WTC11 (cell line): ENCODE measurements around the gene WDR38. TPM values are rescaled to one million over a fixed set of nuclear protein-coding genes. Genes with fewer than 3 reads are reported as not detected.

Experiments
- ELF4 ChIP-seq: sonication (generic); formaldehyde crosslinking; IDR thresholded peaks from 2 replicates; pipeline ENCODE4 v1.8.1; 2022; ENCODE audit warnings: low read depth, mild to moderate bottlenecking, moderate library complexity, missing genetic modification reagents
- FOXP1 ChIP-seq: sonication (generic); formaldehyde crosslinking; IDR thresholded peaks from 2 replicates; pipeline ENCODE4 v1.8.0; 2022; ENCODE audit warnings: missing genetic modification reagents, mild to moderate bottlenecking, moderate library complexity, borderline replicate concordance
- NR1H2 ChIP-seq: sonication (generic); formaldehyde crosslinking; IDR thresholded peaks from 2 replicates; pipeline ENCODE4 v1.9.0; 2021; ENCODE audit warnings: mild to moderate bottlenecking, moderate library complexity, missing genetic modification reagents
- total RNA-seq: library from RNA; stranded (reverse); gene quantifications from 3 replicates; pipeline ENCODE4 v1.2.3, GENCODE V29; 2021
- TF ChIP-seq, protein P1 (sequence below): fragments of 250-450 bp; sonication (Bioruptor Pico); IDR thresholded peaks from 2 replicates; pipeline ENCODE4 v1.9.0; 2021; ENCODE audit warnings: mild to moderate bottlenecking, borderline replicate concordance
- TF ChIP-seq, protein P2 (sequence below): sonication (generic); formaldehyde crosslinking; IDR thresholded peaks from 2 replicates; pipeline ENCODE4 v1.8.0; 2022; ENCODE audit warnings: mild to moderate bottlenecking, missing genetic modification reagents
- TF ChIP-seq, protein P3 (sequence below): sonication (generic); formaldehyde crosslinking; IDR thresholded peaks from 2 replicates; pipeline ENCODE4 v1.8.1; 2022; ENCODE audit warnings: mild to moderate bottlenecking, moderate library complexity, missing genetic modification reagents
- TF ChIP-seq, protein P4 (sequence below): sonication (generic); formaldehyde crosslinking; IDR thresholded peaks from 2 replicates; pipeline ENCODE4 v1.8.1; 2023; ENCODE audit warnings: mild to moderate bottlenecking, missing genetic modification reagents
- TF ChIP-seq, protein P5 (sequence below): sonication (generic); formaldehyde crosslinking; IDR thresholded peaks from 2 replicates; pipeline ENCODE4 v1.8.1; 2023; ENCODE audit warnings: mild to moderate bottlenecking, moderate library complexity, missing genetic modification reagents
- TF ChIP-seq, protein P6 (sequence below): sonication (generic); formaldehyde crosslinking; IDR thresholded peaks from 2 replicates; pipeline ENCODE4 v1.8.1; 2023; ENCODE audit warnings: mild to moderate bottlenecking, missing genetic modification reagents, moderate library complexity
- TF ChIP-seq, protein P7 (sequence below): fragments of 250-450 bp; sonication (Bioruptor Pico); IDR thresholded peaks from 2 replicates; pipeline ENCODE4 v1.9.0; 2021; ENCODE audit warnings: mild to moderate bottlenecking
- TF ChIP-seq, protein P8 (sequence below): fragments of 250-450 bp; sonication (Bioruptor Pico); conservative IDR thresholded peaks from 2 replicates; pipeline ENCODE4 v1.9.0; 2021; ENCODE audit warnings: mild to moderate bottlenecking
- TF ChIP-seq, protein P9 (sequence below): sonication (generic); formaldehyde crosslinking; IDR thresholded peaks from 2 replicates; pipeline ENCODE4 v1.8.1; 2022; ENCODE audit warnings: mild to moderate bottlenecking, missing genetic modification reagents, moderate library complexity, borderline replicate concordance
- TF ChIP-seq, protein P10 (sequence below): sonication (generic); formaldehyde crosslinking; IDR thresholded peaks from 2 replicates; pipeline ENCODE4 v1.8.1; 2022; ENCODE audit warnings: low read depth, mild to moderate bottlenecking, moderate library complexity, missing genetic modification reagents, borderline replicate concordance

WDR38 gene
- total RNA-seq, 1 experiment from 2014 or later = not detected

DNA sequence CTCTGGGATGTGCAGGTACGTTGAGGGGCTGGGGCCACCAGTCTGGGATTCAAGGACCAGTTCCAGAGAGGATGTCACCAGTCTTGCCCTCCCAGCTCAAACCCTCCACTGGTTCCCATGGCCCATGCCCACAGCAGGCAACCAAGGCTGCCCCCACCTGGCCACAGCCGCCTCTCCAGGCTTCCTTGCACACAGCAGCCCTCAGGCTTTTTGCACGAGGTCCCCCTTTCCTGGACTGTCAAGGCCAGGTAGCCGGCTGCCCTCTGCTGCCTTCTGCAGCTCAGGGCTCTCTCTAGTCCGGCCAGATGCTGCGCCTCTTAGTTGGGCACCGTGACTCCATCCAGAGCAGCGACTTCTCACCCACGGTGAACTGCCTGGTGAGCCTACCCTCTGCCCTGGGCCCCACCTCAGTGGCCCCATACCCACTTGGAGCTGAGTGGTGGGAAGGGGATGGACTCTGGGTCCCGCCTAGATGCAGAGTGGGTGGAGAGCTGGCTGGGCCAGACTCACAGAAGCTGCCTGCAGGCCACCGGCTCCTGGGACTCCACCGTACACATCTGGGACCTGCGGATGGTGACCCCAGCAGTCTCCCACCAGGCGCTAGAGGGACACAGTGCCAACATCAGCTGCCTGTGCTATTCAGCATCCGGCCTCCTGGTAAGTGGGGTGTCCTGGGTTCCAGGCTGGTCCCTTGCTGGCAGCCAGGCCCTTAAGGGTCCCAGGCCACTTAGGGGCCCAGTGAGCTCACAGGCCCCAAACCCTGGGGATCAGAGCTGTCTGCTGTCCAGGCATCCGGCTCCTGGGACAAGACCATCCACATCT is 2.9 kb downstream of the WDR38 start (continued):
- TF ChIP-seq, protein P1, sequence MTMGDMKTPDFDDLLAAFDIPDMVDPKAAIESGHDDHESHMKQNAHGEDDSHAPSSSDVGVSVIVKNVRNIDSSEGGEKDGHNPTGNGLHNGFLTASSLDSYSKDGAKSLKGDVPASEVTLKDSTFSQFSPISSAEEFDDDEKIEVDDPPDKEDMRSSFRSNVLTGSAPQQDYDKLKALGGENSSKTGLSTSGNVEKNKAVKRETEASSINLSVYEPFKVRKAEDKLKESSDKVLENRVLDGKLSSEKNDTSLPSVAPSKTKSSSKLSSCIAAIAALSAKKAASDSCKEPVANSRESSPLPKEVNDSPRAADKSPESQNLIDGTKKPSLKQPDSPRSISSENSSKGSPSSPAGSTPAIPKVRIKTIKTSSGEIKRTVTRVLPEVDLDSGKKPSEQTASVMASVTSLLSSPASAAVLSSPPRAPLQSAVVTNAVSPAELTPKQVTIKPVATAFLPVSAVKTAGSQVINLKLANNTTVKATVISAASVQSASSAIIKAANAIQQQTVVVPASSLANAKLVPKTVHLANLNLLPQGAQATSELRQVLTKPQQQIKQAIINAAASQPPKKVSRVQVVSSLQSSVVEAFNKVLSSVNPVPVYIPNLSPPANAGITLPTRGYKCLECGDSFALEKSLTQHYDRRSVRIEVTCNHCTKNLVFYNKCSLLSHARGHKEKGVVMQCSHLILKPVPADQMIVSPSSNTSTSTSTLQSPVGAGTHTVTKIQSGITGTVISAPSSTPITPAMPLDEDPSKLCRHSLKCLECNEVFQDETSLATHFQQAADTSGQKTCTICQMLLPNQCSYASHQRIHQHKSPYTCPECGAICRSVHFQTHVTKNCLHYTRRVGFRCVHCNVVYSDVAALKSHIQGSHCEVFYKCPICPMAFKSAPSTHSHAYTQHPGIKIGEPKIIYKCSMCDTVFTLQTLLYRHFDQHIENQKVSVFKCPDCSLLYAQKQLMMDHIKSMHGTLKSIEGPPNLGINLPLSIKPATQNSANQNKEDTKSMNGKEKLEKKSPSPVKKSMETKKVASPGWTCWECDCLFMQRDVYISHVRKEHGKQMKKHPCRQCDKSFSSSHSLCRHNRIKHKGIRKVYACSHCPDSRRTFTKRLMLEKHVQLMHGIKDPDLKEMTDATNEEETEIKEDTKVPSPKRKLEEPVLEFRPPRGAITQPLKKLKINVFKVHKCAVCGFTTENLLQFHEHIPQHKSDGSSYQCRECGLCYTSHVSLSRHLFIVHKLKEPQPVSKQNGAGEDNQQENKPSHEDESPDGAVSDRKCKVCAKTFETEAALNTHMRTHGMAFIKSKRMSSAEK (CRISPR knock-in tag) = no peak
- TF ChIP-seq, protein P2, sequence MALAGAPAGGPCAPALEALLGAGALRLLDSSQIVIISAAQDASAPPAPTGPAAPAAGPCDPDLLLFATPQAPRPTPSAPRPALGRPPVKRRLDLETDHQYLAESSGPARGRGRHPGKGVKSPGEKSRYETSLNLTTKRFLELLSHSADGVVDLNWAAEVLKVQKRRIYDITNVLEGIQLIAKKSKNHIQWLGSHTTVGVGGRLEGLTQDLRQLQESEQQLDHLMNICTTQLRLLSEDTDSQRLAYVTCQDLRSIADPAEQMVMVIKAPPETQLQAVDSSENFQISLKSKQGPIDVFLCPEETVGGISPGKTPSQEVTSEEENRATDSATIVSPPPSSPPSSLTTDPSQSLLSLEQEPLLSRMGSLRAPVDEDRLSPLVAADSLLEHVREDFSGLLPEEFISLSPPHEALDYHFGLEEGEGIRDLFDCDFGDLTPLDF = no peak
- TF ChIP-seq, protein P3, sequence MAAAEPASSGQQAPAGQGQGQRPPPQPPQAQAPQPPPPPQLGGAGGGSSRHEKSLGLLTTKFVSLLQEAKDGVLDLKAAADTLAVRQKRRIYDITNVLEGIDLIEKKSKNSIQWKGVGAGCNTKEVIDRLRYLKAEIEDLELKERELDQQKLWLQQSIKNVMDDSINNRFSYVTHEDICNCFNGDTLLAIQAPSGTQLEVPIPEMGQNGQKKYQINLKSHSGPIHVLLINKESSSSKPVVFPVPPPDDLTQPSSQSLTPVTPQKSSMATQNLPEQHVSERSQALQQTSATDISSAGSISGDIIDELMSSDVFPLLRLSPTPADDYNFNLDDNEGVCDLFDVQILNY = no peak
- TF ChIP-seq, protein P4, sequence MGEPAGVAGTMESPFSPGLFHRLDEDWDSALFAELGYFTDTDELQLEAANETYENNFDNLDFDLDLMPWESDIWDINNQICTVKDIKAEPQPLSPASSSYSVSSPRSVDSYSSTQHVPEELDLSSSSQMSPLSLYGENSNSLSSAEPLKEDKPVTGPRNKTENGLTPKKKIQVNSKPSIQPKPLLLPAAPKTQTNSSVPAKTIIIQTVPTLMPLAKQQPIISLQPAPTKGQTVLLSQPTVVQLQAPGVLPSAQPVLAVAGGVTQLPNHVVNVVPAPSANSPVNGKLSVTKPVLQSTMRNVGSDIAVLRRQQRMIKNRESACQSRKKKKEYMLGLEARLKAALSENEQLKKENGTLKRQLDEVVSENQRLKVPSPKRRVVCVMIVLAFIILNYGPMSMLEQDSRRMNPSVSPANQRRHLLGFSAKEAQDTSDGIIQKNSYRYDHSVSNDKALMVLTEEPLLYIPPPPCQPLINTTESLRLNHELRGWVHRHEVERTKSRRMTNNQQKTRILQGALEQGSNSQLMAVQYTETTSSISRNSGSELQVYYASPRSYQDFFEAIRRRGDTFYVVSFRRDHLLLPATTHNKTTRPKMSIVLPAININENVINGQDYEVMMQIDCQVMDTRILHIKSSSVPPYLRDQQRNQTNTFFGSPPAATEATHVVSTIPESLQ (CRISPR knock-in tag) = no peak
- TF ChIP-seq, protein P5, sequence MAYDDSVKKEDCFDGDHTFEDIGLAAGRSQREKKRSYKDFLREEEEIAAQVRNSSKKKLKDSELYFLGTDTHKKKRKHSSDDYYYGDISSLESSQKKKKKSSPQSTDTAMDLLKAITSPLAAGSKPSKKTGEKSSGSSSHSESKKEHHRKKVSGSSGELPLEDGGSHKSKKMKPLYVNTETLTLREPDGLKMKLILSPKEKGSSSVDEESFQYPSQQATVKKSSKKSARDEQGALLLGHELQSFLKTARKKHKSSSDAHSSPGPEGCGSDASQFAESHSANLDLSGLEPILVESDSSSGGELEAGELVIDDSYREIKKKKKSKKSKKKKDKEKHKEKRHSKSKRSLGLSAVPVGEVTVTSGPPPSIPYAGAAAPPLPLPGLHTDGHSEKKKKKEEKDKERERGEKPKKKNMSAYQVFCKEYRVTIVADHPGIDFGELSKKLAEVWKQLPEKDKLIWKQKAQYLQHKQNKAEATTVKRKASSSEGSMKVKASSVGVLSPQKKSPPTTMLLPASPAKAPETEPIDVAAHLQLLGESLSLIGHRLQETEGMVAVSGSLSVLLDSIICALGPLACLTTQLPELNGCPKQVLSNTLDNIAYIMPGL (CRISPR knock-in tag) = no peak
- TF ChIP-seq NR1H2 (CRISPR knock-in tag) (no peak), ELF4 (CRISPR knock-in tag) (no peak), FOXP1 (peak; percentile 63; the same call in 1 of the 2 replicates)
- TF ChIP-seq, protein P6, sequence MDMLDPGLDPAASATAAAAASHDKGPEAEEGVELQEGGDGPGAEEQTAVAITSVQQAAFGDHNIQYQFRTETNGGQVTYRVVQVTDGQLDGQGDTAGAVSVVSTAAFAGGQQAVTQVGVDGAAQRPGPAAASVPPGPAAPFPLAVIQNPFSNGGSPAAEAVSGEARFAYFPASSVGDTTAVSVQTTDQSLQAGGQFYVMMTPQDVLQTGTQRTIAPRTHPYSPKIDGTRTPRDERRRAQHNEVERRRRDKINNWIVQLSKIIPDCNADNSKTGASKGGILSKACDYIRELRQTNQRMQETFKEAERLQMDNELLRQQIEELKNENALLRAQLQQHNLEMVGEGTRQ (CRISPR knock-in tag) = no peak
- TF ChIP-seq, protein P7, sequence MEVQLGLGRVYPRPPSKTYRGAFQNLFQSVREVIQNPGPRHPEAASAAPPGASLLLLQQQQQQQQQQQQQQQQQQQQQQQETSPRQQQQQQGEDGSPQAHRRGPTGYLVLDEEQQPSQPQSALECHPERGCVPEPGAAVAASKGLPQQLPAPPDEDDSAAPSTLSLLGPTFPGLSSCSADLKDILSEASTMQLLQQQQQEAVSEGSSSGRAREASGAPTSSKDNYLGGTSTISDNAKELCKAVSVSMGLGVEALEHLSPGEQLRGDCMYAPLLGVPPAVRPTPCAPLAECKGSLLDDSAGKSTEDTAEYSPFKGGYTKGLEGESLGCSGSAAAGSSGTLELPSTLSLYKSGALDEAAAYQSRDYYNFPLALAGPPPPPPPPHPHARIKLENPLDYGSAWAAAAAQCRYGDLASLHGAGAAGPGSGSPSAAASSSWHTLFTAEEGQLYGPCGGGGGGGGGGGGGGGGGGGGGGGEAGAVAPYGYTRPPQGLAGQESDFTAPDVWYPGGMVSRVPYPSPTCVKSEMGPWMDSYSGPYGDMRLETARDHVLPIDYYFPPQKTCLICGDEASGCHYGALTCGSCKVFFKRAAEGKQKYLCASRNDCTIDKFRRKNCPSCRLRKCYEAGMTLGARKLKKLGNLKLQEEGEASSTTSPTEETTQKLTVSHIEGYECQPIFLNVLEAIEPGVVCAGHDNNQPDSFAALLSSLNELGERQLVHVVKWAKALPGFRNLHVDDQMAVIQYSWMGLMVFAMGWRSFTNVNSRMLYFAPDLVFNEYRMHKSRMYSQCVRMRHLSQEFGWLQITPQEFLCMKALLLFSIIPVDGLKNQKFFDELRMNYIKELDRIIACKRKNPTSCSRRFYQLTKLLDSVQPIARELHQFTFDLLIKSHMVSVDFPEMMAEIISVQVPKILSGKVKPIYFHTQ (CRISPR knock-in tag) = no peak
- TF ChIP-seq, protein P8, sequence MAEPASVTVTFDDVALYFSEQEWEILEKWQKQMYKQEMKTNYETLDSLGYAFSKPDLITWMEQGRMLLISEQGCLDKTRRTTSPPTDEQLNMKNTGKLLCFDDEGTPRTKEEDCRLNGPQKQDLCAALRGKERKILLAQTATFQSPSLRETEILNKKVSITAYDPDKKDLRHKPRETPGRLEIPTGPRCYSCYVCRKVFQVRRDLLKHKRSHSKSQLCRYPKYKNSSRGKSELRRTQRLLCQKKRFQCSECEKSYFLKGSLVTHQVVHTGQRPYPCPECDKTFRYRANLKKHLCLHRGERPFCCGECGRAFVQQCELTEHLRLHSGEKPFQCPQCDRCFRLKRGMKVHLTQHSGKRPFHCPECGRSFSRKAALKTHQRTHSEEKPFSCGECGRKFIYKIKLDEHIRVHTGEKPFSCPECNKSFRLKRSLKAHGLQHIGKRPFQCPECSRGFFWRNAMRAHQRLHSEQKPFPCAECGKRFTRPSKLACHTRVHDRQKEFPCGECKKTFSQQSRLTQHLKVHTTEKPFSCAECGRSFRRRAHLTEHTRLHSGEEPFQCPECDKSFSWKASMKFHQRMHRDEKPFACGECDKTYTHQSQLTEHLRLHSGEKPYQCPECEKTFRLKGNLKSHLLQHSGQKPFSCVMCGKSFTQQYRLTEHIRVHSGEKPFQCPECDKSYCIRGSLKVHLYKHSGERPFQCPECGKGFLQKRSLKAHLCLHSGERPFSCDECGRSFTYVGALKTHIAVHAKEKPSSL (CRISPR knock-in tag) = peak; percentile 20
- TF ChIP-seq, protein P9, sequence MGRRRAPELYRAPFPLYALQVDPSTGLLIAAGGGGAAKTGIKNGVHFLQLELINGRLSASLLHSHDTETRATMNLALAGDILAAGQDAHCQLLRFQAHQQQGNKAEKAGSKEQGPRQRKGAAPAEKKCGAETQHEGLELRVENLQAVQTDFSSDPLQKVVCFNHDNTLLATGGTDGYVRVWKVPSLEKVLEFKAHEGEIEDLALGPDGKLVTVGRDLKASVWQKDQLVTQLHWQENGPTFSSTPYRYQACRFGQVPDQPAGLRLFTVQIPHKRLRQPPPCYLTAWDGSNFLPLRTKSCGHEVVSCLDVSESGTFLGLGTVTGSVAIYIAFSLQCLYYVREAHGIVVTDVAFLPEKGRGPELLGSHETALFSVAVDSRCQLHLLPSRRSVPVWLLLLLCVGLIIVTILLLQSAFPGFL = 0 out of 2 replicates have a peak, but pooled peaks have one; percentile 50
- TF ChIP-seq, protein P10, sequence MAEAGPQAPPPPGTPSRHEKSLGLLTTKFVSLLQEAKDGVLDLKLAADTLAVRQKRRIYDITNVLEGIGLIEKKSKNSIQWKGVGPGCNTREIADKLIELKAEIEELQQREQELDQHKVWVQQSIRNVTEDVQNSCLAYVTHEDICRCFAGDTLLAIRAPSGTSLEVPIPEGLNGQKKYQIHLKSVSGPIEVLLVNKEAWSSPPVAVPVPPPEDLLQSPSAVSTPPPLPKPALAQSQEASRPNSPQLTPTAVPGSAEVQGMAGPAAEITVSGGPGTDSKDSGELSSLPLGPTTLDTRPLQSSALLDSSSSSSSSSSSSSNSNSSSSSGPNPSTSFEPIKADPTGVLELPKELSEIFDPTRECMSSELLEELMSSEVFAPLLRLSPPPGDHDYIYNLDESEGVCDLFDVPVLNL (CRISPR knock-in tag) = no peak
